HG03558 (cell line): ENCODE results near the gene PHKG1.
A peak's percentile ranks its signal among the peaks of the same experiment; 100 is the strongest.
"Not testable (repeated sequence)": the region's sequence is repeated elsewhere in the genome, so short reads cannot be mapped to it uniquely, and the experiment has no call there.

Experiments
- ATAC-seq: cut with Tn5 transposase; IDR thresholded peaks from one replicate; pipeline ENCODE4 v1.9.1; 2021; ENCODE audit warnings: moderate number of reproducible peaks; ENCODE audit not compliant: unreplicated experiment; ENCODE audit errors: extremely low read depth

Gene PHKG1

GRCh38 chr7:56086761-56087160 is 6.0 kb downstream of the PHKG1 start:
- ATAC-seq: no peak

- no peak for ATAC-seq
These were observed 9.5 kb downstream of the PHKG1 start for GRCh38 chr7:56083150-56083785.

- no peak for ATAC-seq
These were observed 11.0 kb downstream of the PHKG1 start for GRCh38 chr7:56081626-56082340.

- ATAC-seq: not testable (repeated sequence)
These were observed 11.9 kb downstream of the PHKG1 start for GRCh38 chr7:56080726-56081435.

- ATAC-seq: no peak
These were observed 13.1 kb downstream of the PHKG1 start for GRCh38 chr7:56079450-56080185.

GRCh38 chr7:56078196-56078595 is 14.6 kb downstream of the PHKG1 start:
- ATAC-seq: no peak

GRCh38 chr7:56077681-56078080 is 15.1 kb downstream of the PHKG1 start:
- no peak for ATAC-seq

- ATAC-seq: no peak
These were observed 18.4 kb downstream of the PHKG1 start for GRCh38 chr7:56074371-56074791.

GRCh38 chr7:56066376-56066775 is 26.4 kb downstream of the PHKG1 start:
- not testable (repeated sequence) for ATAC-seq

- ATAC-seq: peak; percentile 85
These were observed 28.7 kb downstream of the PHKG1 start, which contains the start of gene SUMF2 for GRCh38 chr7:56063882-56064625. TSS of gene SUMF2 (plus strand) at chr7:56064286. CDS start at chr7:56064312, 26 bp downstream.

- no peak for ATAC-seq
These were observed 29.3 kb downstream of the PHKG1 start for GRCh38 chr7:56063500-56063881.

GRCh38 chr7:56062382-56062781 is 30.4 kb downstream of the PHKG1 start:
- ATAC-seq: no peak

- no peak for ATAC-seq
These were observed 38.8 kb downstream of the PHKG1 start for GRCh38 chr7:56053993-56054392.

GRCh38 chr7:56053379-56053778 is 39.4 kb downstream of the PHKG1 start:
- ATAC-seq: no peak

- ATAC-seq: peak; percentile 75
These were observed 41.2 kb downstream of the PHKG1 start, which contains the start of the genes CCT6A and PSPH for GRCh38 chr7:56051339-56052191. TSS of gene CCT6A (plus strand) at chr7:56051765. CDS start at chr7:56051849, 84 bp downstream. TSS of gene PSPH (minus strand) at chr7:56051444. CDS start at chr7:56021212, 30,232 bp downstream.

- ATAC-seq: no peak
These were observed 41.8 kb downstream of the PHKG1 start for GRCh38 chr7:56051053-56051338.

GRCh38 chr7:56048763-56049162 is 44.0 kb downstream of the PHKG1 start:
- not testable (repeated sequence) for ATAC-seq

GRCh38 chr7:56048245-56048644 is 44.5 kb downstream of the PHKG1 start:
- no peak for ATAC-seq
